Naive thymus-derived CD4-positive, alpha-beta T cell (primary cell): ENCODE data around the gene ZNF275. TPM values are rescaled to one million over a fixed set of nuclear protein-coding genes. Genes with fewer than 3 reads are reported as not detected.

Experiments
- ATAC-seq: fragments of 150-1000 bp; cut with Tn5 transposase; 2 replicates; pipeline ENCODE4 v1.10.0; 2021; ENCODE audit warnings: mild to moderate bottlenecking, moderate library complexity
- CTCF ChIA-PET: fragments of 350-600 bp; sonication (Branson Sonifier 250); formaldehyde crosslinking; loops from one replicate; lab custom pipeline; 2021; ENCODE audit warnings: antibody characterized with exemption; lab: Charles Lee
- POLR2A ChIA-PET: fragments of 350-600 bp; sonication (Branson Sonifier 250); formaldehyde crosslinking; loops from one replicate; lab custom pipeline; 2021; ENCODE audit warnings: antibody characterized with exemption, inconsistent platforms; lab: Charles Lee
- DNase-seq, 9 donors: peaks; one replicate each; pipeline versions ENCODE4 v3.0.0 to v3.0.0-alpha.2; 2020 to 2022; ENCODE audit warnings: mixed read lengths in 1 of 9
- H3K27ac ChIP-seq: one replicate; pipeline ENCODE4 v1.7.0; 2013; ENCODE audit warnings: mild to moderate bottlenecking, low read depth, low read length, moderate library complexity
- H3K27me3 ChIP-seq, 2 donors: one replicate each; pipeline ENCODE4 v1.7.0; 2013; ENCODE audit warnings: low read length in 2 of 2, mild to moderate bottlenecking in 2 of 2, moderate library complexity in 2 of 2; ENCODE audit not compliant: control insufficient read depth in 2 of 2, insufficient read depth in 2 of 2
- H3K36me3 ChIP-seq, 3 experiments: 1 replicate in 2 of 3; 2 replicates in 1 of 3; pipeline ENCODE4 v1.7.0; 2013; ENCODE audit warnings: low read length in 3 of 3, mild to moderate bottlenecking in 3 of 3, moderate library complexity in 1 of 3; ENCODE audit not compliant: insufficient read depth in 3 of 3, control insufficient read depth in 2 of 3
- H3K4me1 ChIP-seq, 2 donors: one replicate each; pipeline ENCODE4 v1.7.0; 2013; ENCODE audit warnings: low read length in 2 of 2, mild to moderate bottlenecking in 2 of 2, moderate library complexity in 1 of 2; ENCODE audit not compliant: control insufficient read depth in 2 of 2, insufficient read depth in 2 of 2
- H3K4me3 ChIP-seq: 2 replicates; pipeline ENCODE4 v1.7.0; 2013; ENCODE audit warnings: mild to moderate bottlenecking, low read length
- H3K9me3 ChIP-seq, 3 experiments: 1 replicate in 2 of 3; 2 replicates in 1 of 3; pipeline ENCODE4 v1.7.0; 2013; ENCODE audit warnings: low read length in 3 of 3; ENCODE audit not compliant: control insufficient read depth in 2 of 3
- H3K27ac Mint-ChIP-seq, 9 donors: one replicate each; pipeline ENCODE4 v1.8.0; 2020 to 2022; ENCODE audit warnings: mixed read lengths in 9 of 9, mild to moderate bottlenecking in 8 of 9, moderate library complexity in 5 of 9, inconsistent platforms in 2 of 9
- H3K27me3 Mint-ChIP-seq, 5 donors: one replicate each; pipeline ENCODE4 v1.8.0; 2021 to 2022; ENCODE audit warnings: mixed read lengths in 5 of 5, mild to moderate bottlenecking in 1 of 5
- H3K36me3 Mint-ChIP-seq, 5 donors: one replicate each; pipeline ENCODE4 v1.8.0; 2020 to 2022; ENCODE audit warnings: mixed read lengths in 5 of 5, mild to moderate bottlenecking in 3 of 5, inconsistent platforms in 1 of 5
- H3K4me1 Mint-ChIP-seq, 7 donors: one replicate each; pipeline ENCODE4 v1.8.0; 2020 to 2022; ENCODE audit warnings: mixed read lengths in 7 of 7, mild to moderate bottlenecking in 3 of 7, inconsistent platforms in 1 of 7
- H3K4me3 Mint-ChIP-seq, 10 donors: one replicate each; pipeline ENCODE4 v1.8.0; 2020 to 2022; ENCODE audit warnings: mild to moderate bottlenecking in 10 of 10, mixed read lengths in 10 of 10, moderate library complexity in 6 of 10, inconsistent platforms in 2 of 10
- H3K9me3 Mint-ChIP-seq, 11 donors: one replicate each; pipeline ENCODE4 v1.8.0; 2020 to 2022; ENCODE audit warnings: mixed read lengths in 11 of 11, mild to moderate bottlenecking in 4 of 11, inconsistent platforms in 1 of 11, moderate library complexity in 1 of 11
- intact Hi-C, 2 donors: fragments of 100-400 bp; cut with micrococcal nuclease; formaldehyde crosslinking; loops; one replicate each; pipeline ENCODE4 v1.15.1; 2023
- polyA plus RNA-seq, 2 donors: library from polyadenylated mRNA; unstranded; fragments of 300-500 nt; fragmentation: Illumina TruSeq; gene quantifications; one replicate each; pipeline ENCODE4 v1.2.3, GENCODE V29; 2021
- total RNA-seq, 6 experiments: library from RNA in 5 of 6; stranded (reverse) in 5 of 6; gene quantifications; 1 replicate in 5 of 6; 2 replicates in 1 of 6; pipeline ENCODE4 v1.2.3 and lab custom pipeline; 2021 to 2026

The ZNF275 gene
- total and polyA plus RNA-seq, 7 experiments from 2014 or later, result 6.2 to 29.9 (median 18.4) TPM

- DNase-seq (no peak), ATAC-seq (no peak)
- Histone ChIP-seq H3K36me3 (no peaks in the 10 kb centered on the region), H3K9me3 (no peaks in the 10 kb centered on the region), H3K4me3 (no peak overlapping the region), H3K4me1 (no peaks in the 10 kb centered on the region), H3K27ac (no peak overlapping the region), H3K27me3 (no peaks in the 10 kb centered on the region)
- intact Hi-C loops, result no loop called here
- Mint-ChIP-seq H3K27me3 (peaks cover 0 to 28% (median 13%) of the 10 kb centered on the region in 5 donors), H3K9me3 (no peaks in the 10 kb centered on the region), H3K4me3 (no peak overlapping the region), H3K4me1 (peaks cover 0 to 6% (median 4%) of the 10 kb centered on the region in 7 donors), H3K27ac (no peak overlapping the region), H3K36me3 (peaks cover 0 to 3% (median 0%) of the 10 kb centered on the region in 5 donors)
- ChIA-PET POLR2A (no interaction called here), CTCF (no interaction called here)
Observed at GRCh38 chrX:153307276-153308178, 26.4 kb upstream of the ZNF275 start.

- H3K27me3 Mint-ChIP-seq, result peaks cover 0 to 5% (median 0%) of the 10 kb centered on the region in 5 donors
- POLR2A ChIA-PET, result no interaction called here
- no peaks in the 10 kb centered on the region for H3K4me1 ChIP-seq
- H3K27ac ChIP-seq, result no peak overlapping the region
- CTCF ChIA-PET, result no interaction called here
- no peak for DNase-seq
- H3K27ac Mint-ChIP-seq, result no peak overlapping the region
- no peaks in the 10 kb centered on the region for H3K36me3 ChIP-seq
- no peak for ATAC-seq
- H3K27me3 ChIP-seq, result no peaks in the 10 kb centered on the region
- H3K9me3 ChIP-seq, result no peaks in the 10 kb centered on the region
- H3K36me3 Mint-ChIP-seq, result no peaks in the 10 kb centered on the region
- no peak overlapping the region for H3K4me3 ChIP-seq
- H3K4me1 Mint-ChIP-seq, result no peaks in the 10 kb centered on the region
- no peak overlapping the region for H3K4me3 Mint-ChIP-seq
- no peaks in the 10 kb centered on the region for H3K9me3 Mint-ChIP-seq
- intact Hi-C loops, result no loop called here
Observed at GRCh38 chrX:153310901-153311300, 23.1 kb upstream of the ZNF275 start.

- Histone ChIP-seq H3K9me3 (no peaks in the 10 kb centered on the region), H3K36me3 (no peaks in the 10 kb centered on the region), H3K27ac (no peak overlapping the region), H3K4me3 (no peak overlapping the region), H3K4me1 (no peaks in the 10 kb centered on the region), H3K27me3 (no peaks in the 10 kb centered on the region)
- Mint-ChIP-seq H3K4me3 (no peak overlapping the region), H3K9me3 (no peaks in the 10 kb centered on the region), H3K27me3 (peaks cover 0 to 2% (median 0%) of the 10 kb centered on the region in 5 donors), H3K27ac (no peak overlapping the region), H3K36me3 (no peaks in the 10 kb centered on the region), H3K4me1 (no peaks in the 10 kb centered on the region)
- ATAC-seq (no peak), DNase-seq (no peak)
- intact Hi-C loops, result no loop called here
- CTCF ChIA-PET, result no interaction called here
- POLR2A ChIA-PET, result no interaction called here
Observed at GRCh38 chrX:153312041-153312440, 21.9 kb upstream of the ZNF275 start.

GRCh38 chrX:153312842-153313241 lies 21.1 kb upstream of the ZNF275 start:
- no peaks in the 10 kb centered on the region for H3K36me3 ChIP-seq
- no peak overlapping the region for H3K4me3 ChIP-seq
- H3K27me3 Mint-ChIP-seq, result peaks cover 0 to 2% (median 0%) of the 10 kb centered on the region in 5 donors
- H3K36me3 Mint-ChIP-seq, result no peaks in the 10 kb centered on the region
- no peaks in the 10 kb centered on the region for H3K4me1 Mint-ChIP-seq
- DNase-seq, result no peak
- H3K9me3 Mint-ChIP-seq, result no peaks in the 10 kb centered on the region
- ATAC-seq, result no peak
- intact Hi-C loops, result no loop called here
- no peak overlapping the region for H3K27ac Mint-ChIP-seq
- H3K4me1 ChIP-seq, result no peaks in the 10 kb centered on the region
- ChIA-PET CTCF (no interaction called here), POLR2A (no interaction called here)
- H3K27ac ChIP-seq, result no peak overlapping the region
- H3K27me3 ChIP-seq, result no peaks in the 10 kb centered on the region
- no peaks in the 10 kb centered on the region for H3K9me3 ChIP-seq
- no peak overlapping the region for H3K4me3 Mint-ChIP-seq

GRCh38 chrX:153317306-153317705 lies 16.6 kb upstream of the ZNF275 start:
- no peak for DNase-seq
- H3K27ac Mint-ChIP-seq, result no peak overlapping the region
- no peak overlapping the region for H3K4me3 Mint-ChIP-seq
- no peaks in the 10 kb centered on the region for H3K9me3 Mint-ChIP-seq
- intact Hi-C loops, result loop anchor here in 1 of 2 donors (5.0 kb wide), 1 partner anchor 255 kb away; no protein-coding TSS in a partner anchor
- no peak for ATAC-seq
- H3K4me1 ChIP-seq, result no peaks in the 10 kb centered on the region
- no peaks in the 10 kb centered on the region for H3K36me3 Mint-ChIP-seq
- no peaks in the 10 kb centered on the region for H3K27me3 ChIP-seq
- H3K36me3 ChIP-seq, result no peaks in the 10 kb centered on the region
- no peaks in the 10 kb centered on the region for H3K9me3 ChIP-seq
- no peak overlapping the region for H3K27ac ChIP-seq
- no peak overlapping the region for H3K4me3 ChIP-seq
- ChIA-PET POLR2A (no interaction called here), CTCF (no interaction called here)
- H3K27me3 Mint-ChIP-seq, result peaks cover 0 to 16% (median 0%) of the 10 kb centered on the region in 5 donors
- no peaks in the 10 kb centered on the region for H3K4me1 Mint-ChIP-seq

GRCh38 chrX:153317996-153318722 lies 15.8 kb upstream of the ZNF275 start:
- Histone ChIP-seq H3K27ac (no peak overlapping the region), H3K36me3 (no peaks in the 10 kb centered on the region), H3K27me3 (no peaks in the 10 kb centered on the region), H3K4me3 (no peak overlapping the region), H3K4me1 (no peaks in the 10 kb centered on the region), H3K9me3 (no peaks in the 10 kb centered on the region)
- DNase-seq (no peak), ATAC-seq (no peak)
- Mint-ChIP-seq H3K4me1 (no peaks in the 10 kb centered on the region), H3K27ac (no peak overlapping the region), H3K4me3 (no peak overlapping the region), H3K36me3 (no peaks in the 10 kb centered on the region), H3K9me3 (no peaks in the 10 kb centered on the region), H3K27me3 (peaks cover 0 to 18% (median 0%) of the 10 kb centered on the region in 5 donors)
- intact Hi-C loops, result loop anchor here in 1 of 2 donors (5.0 kb wide), 1 partner anchor 256 kb away; no protein-coding TSS in a partner anchor
- ChIA-PET POLR2A (no interaction called here), CTCF (no interaction called here)
